Activated CD4-positive, alpha-beta T cell treated with anti-CD3 and anti-CD28 coated beads for 36 hours (primary cell): Measurements from ENCODE around the gene CMPK2. TPM values are rescaled to one million over a fixed set of nuclear protein-coding genes. Genes with fewer than 3 reads are reported as not detected.

Experiments used
- ATAC-seq: fragments of 200-7000 bp; cut with Tn5 transposase; one replicate; pipeline ENCODE4 v1.10.0; 2021; ENCODE audit warnings: mild to moderate bottlenecking, moderate library complexity
- CTCF ChIA-PET: fragments of 350-600 bp; sonication (Branson Sonifier 250); formaldehyde crosslinking; loops from one replicate; lab custom pipeline; 2021; ENCODE audit warnings: antibody characterized with exemption; lab: Charles Lee
- POLR2A ChIA-PET: fragments of 350-600 bp; sonication (Branson Sonifier 250); formaldehyde crosslinking; loops from one replicate; lab custom pipeline; 2021; ENCODE audit warnings: antibody characterized with exemption, inconsistent platforms; lab: Charles Lee
- DNase-seq: peaks from one replicate; pipeline ENCODE4 v3.0.0-alpha.2; 2020
- H3K27ac Mint-ChIP-seq: one replicate; pipeline ENCODE4 v1.8.0; 2021; ENCODE audit warnings: mixed read lengths
- H3K27me3 Mint-ChIP-seq: one replicate; pipeline ENCODE4 v1.8.0; 2021; ENCODE audit warnings: mixed read lengths
- H3K36me3 Mint-ChIP-seq: one replicate; pipeline ENCODE4 v1.8.0; 2021; ENCODE audit warnings: low read depth, mixed read lengths
- H3K4me1 Mint-ChIP-seq: one replicate; pipeline ENCODE4 v1.8.0; 2021; ENCODE audit warnings: mixed read lengths
- H3K4me3 Mint-ChIP-seq: one replicate; pipeline ENCODE4 v1.8.0; 2021; ENCODE audit warnings: mild to moderate bottlenecking, moderate library complexity, mixed read lengths
- H3K9me3 Mint-ChIP-seq: one replicate; pipeline ENCODE4 v1.8.0; 2021; ENCODE audit warnings: low read depth, mixed read lengths
- intact Hi-C, 2 experiments: fragments of 100-400 bp; cut with DNase I in 1 of 2; cut with micrococcal nuclease in 1 of 2; formaldehyde crosslinking; loops; one replicate each; pipeline versions ENCODE4 v1.14.2 to v1.15.1; 2022 to 2024; cut with DNase I, micrococcal nuclease
- total RNA-seq, 2 experiments: library from RNA; stranded (reverse); gene quantifications; one replicate each; pipeline ENCODE4 v1.2.3, GENCODE V29; 2021

The CMPK2 gene
- total RNA-seq, 2 experiments from 2014 or later: 6.2 to 8.7 TPM

DNA sequence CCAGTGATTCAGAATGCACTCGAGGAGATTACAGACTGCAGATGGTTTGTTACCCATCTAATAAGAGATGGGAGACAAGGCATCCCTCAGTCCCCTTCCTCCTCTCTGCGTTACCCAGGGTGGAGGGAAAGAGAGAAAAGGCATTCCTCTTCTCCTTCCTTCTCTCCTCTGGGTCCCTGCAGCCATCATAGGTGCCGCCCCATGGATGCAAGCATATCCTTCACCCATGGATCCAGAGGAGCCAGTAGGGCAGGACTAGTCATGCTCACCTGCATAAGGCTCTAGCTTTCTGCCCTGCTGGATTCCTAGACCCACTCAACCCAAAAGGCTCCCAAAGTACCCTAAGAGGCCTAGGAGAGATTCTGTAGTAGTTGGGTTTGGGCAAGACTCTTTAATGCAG is 20.4 kb downstream of the CMPK2 start:
- Mint-ChIP-seq H3K27ac (no peak overlapping the region), H3K36me3 (peaks cover 46% of the 10 kb centered on the region), H3K4me3 (no peak overlapping the region), H3K9me3 (peaks cover 58% of the 10 kb centered on the region), H3K27me3 (no peaks in the 10 kb centered on the region), H3K4me1 (no peaks in the 10 kb centered on the region)
- ChIA-PET POLR2A (no interaction called here), CTCF (interaction anchor here (0.9 to 2.1 kb wide), 2 partner anchors 9 to 27 kb away, joined by 3 to 6 read pairs; no protein-coding TSS in a partner anchor)
- DNase-seq (peak; percentile 36), ATAC-seq (no peak)
- intact Hi-C loops: no loop called here

- intact Hi-C loops: no loop called here
- Mint-ChIP-seq H3K36me3 (peaks cover 31% of the 10 kb centered on the region), H3K27ac (no peak overlapping the region), H3K4me1 (no peaks in the 10 kb centered on the region), H3K27me3 (no peaks in the 10 kb centered on the region), H3K9me3 (peaks cover 40% of the 10 kb centered on the region), H3K4me3 (no peak overlapping the region)
- ChIA-PET POLR2A (no interaction called here), CTCF (interaction anchor here (0.9 kb wide), 1 partner anchor 202 kb away, joined by 4 read pairs; no protein-coding TSS in a partner anchor)
- DNase-seq: no peak
- ATAC-seq: no peak
Observed at GRCh38 chr2:6841537-6842287, 24.0 kb downstream of the CMPK2 start.

DNA sequence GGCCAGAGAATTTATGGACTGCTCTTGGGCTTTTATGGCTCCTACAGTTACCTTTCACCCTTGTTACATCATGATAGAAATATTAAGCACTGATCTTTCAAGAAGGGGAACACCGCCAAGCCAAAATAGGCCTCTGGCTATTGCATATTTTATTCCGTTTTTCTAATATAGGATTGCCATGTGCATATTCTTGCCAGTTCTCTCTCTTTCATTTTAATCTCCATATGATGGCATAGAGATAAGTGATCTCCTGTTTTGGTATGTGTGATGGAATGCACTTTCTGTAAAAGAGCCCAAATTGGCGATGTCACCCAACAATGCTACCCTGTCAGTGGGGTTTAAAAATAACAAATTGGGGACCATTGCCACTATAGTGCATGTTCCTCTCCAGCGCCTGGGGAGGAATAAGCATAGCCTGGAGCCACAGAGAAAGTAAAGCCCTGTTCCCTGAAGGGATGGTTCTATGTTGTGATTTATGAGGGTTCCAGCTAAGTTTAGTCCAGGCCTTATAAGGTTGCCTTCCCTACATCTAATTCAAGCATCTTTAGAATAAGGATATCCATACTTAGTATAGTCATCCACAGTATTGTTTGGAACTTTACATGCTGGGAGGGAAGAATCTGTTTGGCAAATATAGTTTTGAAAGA is 26.9 kb downstream of the CMPK2 start:
- ChIA-PET CTCF (interaction anchor here (0.6 kb wide), 1 partner anchor 1101 kb away, joined by 3 read pairs; no protein-coding TSS in a partner anchor), POLR2A (no interaction called here)
- ATAC-seq: no peak
- intact Hi-C loops: loop anchor here in 1 of 2 experiments (10.0 kb wide), 1 partner anchor 1846 kb away; the partner anchor contains the start of gene ID2
- Mint-ChIP-seq H3K4me3 (no peak overlapping the region), H3K36me3 (peaks cover 23% of the 10 kb centered on the region), H3K27me3 (no peaks in the 10 kb centered on the region), H3K27ac (no peak overlapping the region), H3K4me1 (peaks cover 10% of the 10 kb centered on the region), H3K9me3 (peaks cover 25% of the 10 kb centered on the region)
- DNase-seq: no peak

- no peak for DNase-seq
- Mint-ChIP-seq H3K4me3 (no peak overlapping the region), H3K36me3 (peaks cover 25% of the 10 kb centered on the region), H3K27ac (no peak overlapping the region), H3K27me3 (no peaks in the 10 kb centered on the region), H3K4me1 (peaks cover 18% of the 10 kb centered on the region), H3K9me3 (peaks cover 31% of the 10 kb centered on the region)
- peak; percentile 92 for ATAC-seq
- ChIA-PET POLR2A (no interaction called here), CTCF (interaction anchor here (1.1 to 3.4 kb wide), 5 partner anchors 9 to 208 kb away, joined by 3 to 19 read pairs (median 6); no protein-coding TSS in a partner anchor)
- intact Hi-C loops: loop anchor here (1.0 to 10.0 kb wide), 4 partner anchors 29 to 1849 kb away; partner anchors contain the start of genes CMPK2 (in 2 of the 2), RSAD2 (in 2 of the 2) and ID2 (in 1 of the 2)
Observed at GRCh38 chr2:6835467-6835866, 30.2 kb downstream of the CMPK2 start.

- intact Hi-C loops: loop anchor here (2.0 to 10.0 kb wide), 2 partner anchors 31 to 1851 kb away; partner anchors contain the start of genes CMPK2 (in 1 of the 2) and ID2 (in 1 of the 2)
- H3K4me3 Mint-ChIP-seq: no peak overlapping the region
- peaks cover 18% of the 10 kb centered on the region for H3K4me1 Mint-ChIP-seq
- DNase-seq (no peak), ATAC-seq (no peak)
- ChIA-PET CTCF (interaction anchor here (1.3 to 3.4 kb wide), 4 partner anchors 8 to 210 kb away, joined by 3 to 19 read pairs (median 6); no protein-coding TSS in a partner anchor), POLR2A (no interaction called here)
- H3K9me3 Mint-ChIP-seq: peaks cover 34% of the 10 kb centered on the region
- H3K27me3 Mint-ChIP-seq: no peaks in the 10 kb centered on the region
- peaks cover 18% of the 10 kb centered on the region for H3K36me3 Mint-ChIP-seq
- no peak overlapping the region for H3K27ac Mint-ChIP-seq
Observed at GRCh38 chr2:6834163-6834562, 31.5 kb downstream of the CMPK2 start.

- DNase-seq: no peak
- ATAC-seq: no peak
- POLR2A ChIA-PET: no interaction called here
- Mint-ChIP-seq H3K36me3 (peaks cover 14% of the 10 kb centered on the region), H3K9me3 (peaks cover 31% of the 10 kb centered on the region), H3K27me3 (no peaks in the 10 kb centered on the region), H3K4me3 (no peak overlapping the region), H3K27ac (peak overlapping the region; percentile 69), H3K4me1 (peaks cover 18% of the 10 kb centered on the region)
- intact Hi-C loops: loop anchor here in 1 of 2 experiments (10.0 kb wide), 1 partner anchor 1852 kb away; the partner anchor contains the start of gene ID2
- CTCF ChIA-PET: no interaction called here
Observed at GRCh38 chr2:6833300-6833604, 32.5 kb downstream of the CMPK2 start.

DNA sequence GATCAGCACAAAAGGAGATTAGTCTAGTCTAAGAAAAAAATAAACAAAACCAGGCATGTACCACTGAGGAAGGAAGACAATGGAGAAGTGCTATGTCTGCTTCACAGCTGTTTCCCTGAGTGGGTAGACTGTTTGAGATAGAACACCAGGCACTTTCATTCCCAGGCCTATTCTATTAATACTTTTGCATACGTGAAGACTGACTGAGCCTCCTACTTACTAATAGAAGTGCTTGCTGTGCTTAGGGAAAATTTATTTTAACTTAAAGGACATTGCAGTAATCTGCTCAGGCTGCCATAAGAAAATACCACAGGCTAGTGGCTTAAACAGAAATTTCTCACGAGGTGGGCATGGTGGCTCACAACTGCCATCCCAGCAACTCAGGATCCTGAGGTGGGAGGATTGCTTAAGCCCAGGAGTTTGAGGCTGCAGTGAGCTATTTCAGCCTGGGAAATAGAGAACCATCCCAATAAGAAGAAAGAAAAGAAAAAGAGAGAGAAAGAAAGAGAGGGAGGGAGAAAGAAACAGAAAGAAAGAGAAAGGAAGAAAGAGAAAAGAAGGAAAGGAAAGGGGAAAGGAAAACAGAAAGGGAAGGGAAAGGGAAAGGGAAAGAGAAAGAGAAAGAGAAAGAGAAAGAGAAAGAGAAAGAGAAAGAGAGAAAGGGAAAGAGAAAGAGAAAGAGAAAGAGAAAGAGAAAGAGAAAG is 33.0 kb downstream of the CMPK2 start:
- Mint-ChIP-seq H3K36me3 (peaks cover 14% of the 10 kb centered on the region), H3K27me3 (no peaks in the 10 kb centered on the region), H3K9me3 (peaks cover 31% of the 10 kb centered on the region), H3K4me1 (peaks cover 21% of the 10 kb centered on the region), H3K4me3 (no peak overlapping the region), H3K27ac (peak overlapping the region; percentile 69)
- ATAC-seq (no peak), DNase-seq (no peak)
- ChIA-PET CTCF (no interaction called here), POLR2A (no interaction called here)
- intact Hi-C loops: loop anchor here in 1 of 2 experiments (10.0 kb wide), 1 partner anchor 1852 kb away; the partner anchor contains the start of gene ID2

GRCh38 chr2:6831229-6831628 is 34.5 kb downstream of the CMPK2 start:
- Mint-ChIP-seq H3K4me1 (peaks cover 24% of the 10 kb centered on the region), H3K9me3 (peaks cover 30% of the 10 kb centered on the region), H3K4me3 (no peak overlapping the region), H3K27me3 (no peaks in the 10 kb centered on the region), H3K36me3 (peaks cover 14% of the 10 kb centered on the region), H3K27ac (no peak overlapping the region)
- intact Hi-C loops: loop anchor here in 1 of 2 experiments (10.0 kb wide), 1 partner anchor 1854 kb away; the partner anchor contains the start of gene ID2
- no peak for DNase-seq
- ATAC-seq: no peak
- POLR2A ChIA-PET: no interaction called here
- CTCF ChIA-PET: interaction anchor here (0.8 to 1.8 kb wide), 3 partner anchors 17 to 212 kb away, joined by 3 to 5 read pairs (median 4); no protein-coding TSS in a partner anchor

DNA sequence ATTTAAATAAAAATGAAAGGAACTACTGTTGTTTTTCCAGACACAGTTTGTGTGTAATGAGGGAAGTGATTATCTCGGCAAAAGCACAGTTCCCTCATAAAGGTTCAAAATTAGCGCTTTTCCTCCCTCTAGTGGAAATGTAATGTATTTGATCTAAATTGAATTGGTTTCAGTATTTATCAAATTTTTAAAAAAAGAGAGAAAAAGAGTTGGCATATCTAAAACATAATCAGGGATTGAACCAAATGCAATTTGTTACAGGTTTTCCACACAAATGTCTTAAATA is 37.5 kb downstream of the CMPK2 start:
- H3K27ac Mint-ChIP-seq: no peak overlapping the region
- H3K9me3 Mint-ChIP-seq: peaks cover 18% of the 10 kb centered on the region
- POLR2A ChIA-PET: no interaction called here
- peaks cover 15% of the 10 kb centered on the region for H3K4me1 Mint-ChIP-seq
- H3K27me3 Mint-ChIP-seq: no peaks in the 10 kb centered on the region
- H3K36me3 Mint-ChIP-seq: peaks cover 6% of the 10 kb centered on the region
- CTCF ChIA-PET: interaction anchor here (1.2 kb wide), 2 partner anchors 34 to 50 kb away, joined by 3 read pairs; no protein-coding TSS in a partner anchor
- intact Hi-C loops: loop anchor here (5.0 kb wide), 2 partner anchors 89 to 269 kb away; partner anchors contain the start of gene RNF144A (in 1 of the 2)
- H3K4me3 Mint-ChIP-seq: no peak overlapping the region
- ATAC-seq (no peak), DNase-seq (no peak)

GRCh38 chr2:6827566-6828298 is 38.0 kb downstream of the CMPK2 start:
- no peak for ATAC-seq
- Mint-ChIP-seq H3K27ac (no peak overlapping the region), H3K4me1 (peaks cover 10% of the 10 kb centered on the region), H3K27me3 (no peaks in the 10 kb centered on the region), H3K9me3 (peaks cover 16% of the 10 kb centered on the region), H3K36me3 (peaks cover 5% of the 10 kb centered on the region), H3K4me3 (no peak overlapping the region)
- POLR2A ChIA-PET: no interaction called here
- no peak for DNase-seq
- CTCF ChIA-PET: interaction anchor here (0.7 to 3.6 kb wide), 14 partner anchors 8 to 259 kb away, joined by 3 to 19 read pairs (median 3); partner anchors contain the start of gene RSAD2
- intact Hi-C loops: loop anchor here (2.0 to 5.0 kb wide), 3 partner anchors 89 to 270 kb away; partner anchors contain the start of gene RNF144A (in 2 of the 2)
